ENCODE measurements around the gene KANTR.

The KANTR gene

DNA sequence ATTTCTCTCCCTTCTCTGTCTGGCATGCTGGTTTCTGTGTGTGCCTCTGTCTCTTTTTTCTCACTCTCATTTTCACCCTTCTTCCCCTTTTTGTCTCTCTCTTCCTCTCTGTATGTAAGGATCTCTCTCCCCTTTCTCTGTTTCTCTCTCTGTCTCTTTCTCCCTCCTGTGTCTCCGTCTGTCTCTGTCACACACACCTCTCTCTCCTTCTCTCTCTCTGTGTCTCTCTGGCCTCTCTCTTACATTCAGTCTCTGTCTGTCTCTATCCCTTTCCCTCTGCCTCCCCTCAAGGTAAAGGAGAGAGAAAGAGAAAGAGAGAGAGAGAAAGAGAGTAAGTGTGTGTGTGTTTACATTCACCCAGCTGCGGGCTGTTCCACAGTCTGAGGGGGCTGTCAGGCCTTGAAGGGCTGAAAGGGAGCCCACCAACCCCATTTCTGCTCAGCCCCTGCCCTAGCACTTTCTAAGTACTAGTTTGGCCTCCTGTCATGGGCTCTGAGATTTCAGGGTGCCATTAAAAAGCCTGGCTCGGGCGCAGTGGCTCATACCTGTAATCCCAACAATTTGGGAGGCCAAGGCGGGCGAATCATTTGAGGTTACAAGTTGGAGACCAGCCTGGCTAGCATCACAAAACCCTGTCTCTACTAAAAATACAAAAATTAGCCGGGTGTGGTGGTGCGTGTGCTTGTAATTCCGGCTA, 21.4 kb upstream of the KANTR start:
- no peaks in the 10 kb centered on the region for H3K27me3 ChIP-seq
- peak overlapping the region; percentile 62 for H3K4me3 ChIP-seq (ENCODE audit: low read depth, low read length)
- no peaks in the 10 kb centered on the region for H3K9me3 ChIP-seq
- DNase-seq = no peak
- peaks cover 5% of the 10 kb centered on the region; the same call in 1 of the 2 replicates for H3K4me1 ChIP-seq
- no peak for TF ChIP-seq CTCF (IDR thresholded peaks at IDR 0.05; ENCODE audit: low read depth, low read length)
- no peaks in the 10 kb centered on the region; the same call in 1 of the 2 replicates for H3K36me3 ChIP-seq

DNA sequence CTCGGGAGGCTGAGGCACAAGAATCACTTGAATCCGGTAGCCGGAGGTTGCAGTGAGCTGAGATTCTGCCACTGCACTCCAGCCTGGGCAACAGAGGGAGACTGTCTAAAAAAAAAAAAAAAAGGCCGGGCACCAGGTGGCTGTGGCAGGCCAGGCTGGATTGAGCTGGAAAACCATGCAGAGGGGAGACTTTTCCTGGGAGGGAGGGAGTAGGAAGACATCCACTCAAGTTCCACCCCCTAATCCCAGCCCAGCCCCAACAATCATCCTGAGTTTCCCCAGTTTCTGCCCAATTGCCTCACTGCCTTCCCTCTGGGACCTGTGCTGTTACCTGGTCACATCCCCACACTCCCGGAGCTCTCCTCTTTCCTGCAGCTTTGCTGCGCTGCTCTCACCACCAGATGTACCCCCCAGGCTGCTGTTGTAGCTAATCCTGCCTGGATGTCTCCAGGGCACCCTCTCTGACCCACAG, 20.8 kb upstream of the KANTR start:
- peak; percentile 44 for DNase-seq
- H3K36me3 ChIP-seq = no peaks in the 10 kb centered on the region; the same call in 1 of the 2 replicates
- no peaks in the 10 kb centered on the region for H3K9me3 ChIP-seq
- H3K4me1 ChIP-seq = peaks cover 5% of the 10 kb centered on the region; the same call in 1 of the 2 replicates
- no peak overlapping the region for H3K4me3 ChIP-seq (ENCODE audit: low read depth, low read length)
- TF ChIP-seq CTCF (IDR thresholded peaks at IDR 0.05; ENCODE audit: low read depth, low read length) = no peak
- H3K27me3 ChIP-seq = no peaks in the 10 kb centered on the region

DNA sequence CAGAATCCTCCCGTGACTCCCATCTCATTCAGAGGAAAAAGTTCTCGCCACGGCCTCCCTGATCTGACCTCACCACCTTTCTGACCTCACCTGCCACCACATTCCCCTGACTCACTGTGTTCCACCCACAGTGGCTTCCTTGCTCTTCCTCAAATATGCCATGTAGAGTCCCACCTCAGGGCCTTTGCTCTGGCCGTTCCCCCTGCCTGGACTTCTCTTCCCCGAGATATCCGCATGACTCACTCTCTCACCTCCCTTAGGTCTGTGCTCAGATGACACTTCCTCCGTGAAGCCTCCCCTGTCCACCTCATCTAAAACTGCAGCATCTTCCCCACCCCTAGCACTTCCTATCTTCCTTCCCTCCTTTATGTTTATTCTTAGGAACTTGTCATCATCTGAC, 18.9 kb upstream of the KANTR start:
- no peak for DNase-seq
- H3K27me3 ChIP-seq = no peaks in the 10 kb centered on the region
- no peak for TF ChIP-seq CTCF (IDR thresholded peaks at IDR 0.05; ENCODE audit: low read depth, low read length)
- H3K4me1 ChIP-seq = peaks cover 5% of the 10 kb centered on the region; the same call in 1 of the 2 replicates
- H3K9me3 ChIP-seq = no peaks in the 10 kb centered on the region
- no peaks in the 10 kb centered on the region; the same call in 1 of the 2 replicates for H3K36me3 ChIP-seq
- no peak overlapping the region for H3K4me3 ChIP-seq (ENCODE audit: low read depth, low read length)

GRCh38 chrX:53076671-53077070, 17.3 kb upstream of the KANTR start:
- Histone ChIP-seq H3K9me3 (no peaks in the 10 kb centered on the region), H3K4me3 (ENCODE audit: low read depth, low read length) (no peak overlapping the region), H3K4me1 (peaks cover 5% of the 10 kb centered on the region; the same call in 1 of the 2 replicates), H3K36me3 (no peaks in the 10 kb centered on the region; the same call in 1 of the 2 replicates), H3K27me3 (no peaks in the 10 kb centered on the region)
- no peak for TF ChIP-seq CTCF (IDR thresholded peaks at IDR 0.05; ENCODE audit: low read depth, low read length)
- no peak for DNase-seq

DNA sequence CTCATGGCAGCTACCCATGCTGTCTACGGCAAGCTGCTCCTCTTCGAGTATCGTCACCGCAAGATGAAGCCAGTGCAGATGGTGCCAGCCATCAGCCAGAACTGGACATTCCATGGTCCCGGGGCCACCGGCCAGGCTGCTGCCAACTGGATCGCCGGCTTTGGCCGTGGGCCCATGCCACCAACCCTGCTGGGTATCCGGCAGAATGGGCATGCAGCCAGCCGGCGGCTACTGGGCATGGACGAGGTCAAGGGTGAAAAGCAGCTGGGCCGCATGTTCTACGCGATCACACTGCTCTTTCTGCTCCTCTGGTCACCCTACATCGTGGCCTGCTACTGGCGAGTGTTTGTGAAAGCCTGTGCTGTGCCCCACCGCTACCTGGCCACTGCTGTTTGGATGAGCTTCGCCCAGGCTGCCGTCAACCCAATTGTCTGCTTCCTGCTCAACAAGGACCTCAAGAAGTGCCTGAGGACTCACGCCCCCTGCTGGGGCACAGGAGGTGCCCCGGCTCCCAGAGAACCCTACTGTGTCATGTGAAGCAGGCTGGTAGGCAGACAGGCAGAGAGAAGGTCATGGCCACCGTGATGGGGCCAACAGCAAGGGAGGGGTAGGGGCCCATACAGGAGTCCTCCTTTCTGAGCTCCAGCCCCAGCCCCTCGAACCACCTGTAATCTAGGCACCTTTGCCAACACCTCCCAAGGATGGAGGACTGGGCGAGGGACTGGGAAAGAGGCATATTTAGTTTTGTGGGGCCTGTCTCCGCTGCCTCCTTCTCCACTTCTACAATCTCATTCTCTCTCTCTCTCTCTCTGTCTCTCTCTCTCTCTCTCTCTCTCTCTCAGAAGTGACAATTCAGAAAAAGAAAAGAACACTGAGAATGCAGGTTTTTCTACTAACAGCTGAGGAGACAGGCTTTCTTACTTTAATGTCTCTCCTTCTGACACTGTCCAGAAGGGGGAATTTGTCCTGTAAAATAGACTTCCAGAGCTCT, 16.4 kb upstream of the KANTR start:
- no peak for TF ChIP-seq CTCF (IDR thresholded peaks at IDR 0.05; ENCODE audit: low read depth, low read length)
- Histone ChIP-seq H3K4me1 (peaks cover 4% of the 10 kb centered on the region; the same call in 1 of the 2 replicates), H3K36me3 (no peaks in the 10 kb centered on the region; the same call in 1 of the 2 replicates), H3K4me3 (ENCODE audit: low read depth, low read length) (no peak overlapping the region), H3K9me3 (no peaks in the 10 kb centered on the region), H3K27me3 (no peaks in the 10 kb centered on the region)
- no peak for DNase-seq

Data from BE2C (cell line).